Activated naive CD4-positive, alpha-beta T cell (primary cell): ENCODE measurements around the gene GPD2.
"Not testable (repeated sequence)": the region's sequence is repeated elsewhere in the genome, so short reads cannot be mapped to it uniquely, and the experiment has no call there.

ENCODE experiments used
- DNase-seq, 4 experiments: peaks; one replicate each; lab custom pipeline; 2025; lab: John Stamatoyannopoulos, UW

GPD2 gene

DNA sequence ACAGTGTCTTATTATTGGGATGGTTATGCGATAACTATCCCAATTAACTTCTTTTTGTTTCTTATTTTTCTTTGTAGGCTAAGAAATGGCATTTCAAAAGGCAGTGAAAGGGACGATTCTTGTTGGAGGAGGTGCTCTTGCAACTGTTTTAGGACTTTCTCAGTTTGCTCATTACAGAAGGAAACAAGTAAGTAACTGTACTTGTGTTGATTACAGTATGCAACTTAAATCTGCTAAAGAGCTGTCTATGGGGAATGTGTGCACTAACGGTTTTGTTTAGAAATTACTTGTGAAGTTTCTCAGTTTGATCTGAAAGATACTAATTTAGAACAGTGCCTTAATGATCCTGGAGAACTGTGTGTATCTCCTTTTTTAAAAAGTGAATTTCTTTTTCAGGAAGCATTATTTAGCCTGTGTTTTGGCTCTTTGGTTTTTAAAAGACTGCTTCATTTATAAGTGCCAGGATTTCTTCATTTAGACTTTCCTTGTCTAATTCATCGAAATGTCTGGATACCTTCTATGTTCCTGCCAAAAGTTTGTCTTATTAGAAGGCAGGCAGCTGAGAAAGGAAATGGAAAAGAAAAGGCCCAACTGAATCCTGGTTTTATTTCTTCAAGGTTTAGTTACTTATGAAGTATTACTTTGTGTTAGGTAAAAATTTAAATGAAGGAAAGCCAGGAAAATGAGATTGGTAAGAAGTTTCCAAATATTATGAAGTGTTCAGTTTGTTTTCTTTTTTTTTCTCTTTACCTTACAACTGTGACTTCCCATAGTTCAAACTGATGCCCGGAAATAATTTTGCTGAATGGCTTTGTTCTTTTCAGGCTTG, 40.1 kb downstream of the GPD2 start:
- DNase-seq, result no peak

DNA sequence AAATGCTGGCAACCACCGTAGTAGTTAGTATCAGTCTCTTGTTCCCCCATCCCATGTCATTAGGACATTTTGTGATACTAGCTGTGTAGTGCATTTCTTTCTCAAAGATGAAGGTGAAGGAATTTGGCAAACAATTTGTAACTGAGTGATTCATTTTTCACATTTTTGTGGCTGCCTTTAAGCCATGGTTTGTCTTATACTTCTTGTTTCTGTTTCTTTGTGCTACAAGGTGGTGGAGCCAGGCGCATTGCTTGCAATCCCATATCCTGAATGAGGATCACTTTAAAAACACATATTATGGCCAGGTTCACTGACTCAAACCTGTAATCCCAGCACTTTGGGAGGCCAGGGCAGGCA, 40.6 kb downstream of the GPD2 start:
- DNase-seq, result no peak

DNA sequence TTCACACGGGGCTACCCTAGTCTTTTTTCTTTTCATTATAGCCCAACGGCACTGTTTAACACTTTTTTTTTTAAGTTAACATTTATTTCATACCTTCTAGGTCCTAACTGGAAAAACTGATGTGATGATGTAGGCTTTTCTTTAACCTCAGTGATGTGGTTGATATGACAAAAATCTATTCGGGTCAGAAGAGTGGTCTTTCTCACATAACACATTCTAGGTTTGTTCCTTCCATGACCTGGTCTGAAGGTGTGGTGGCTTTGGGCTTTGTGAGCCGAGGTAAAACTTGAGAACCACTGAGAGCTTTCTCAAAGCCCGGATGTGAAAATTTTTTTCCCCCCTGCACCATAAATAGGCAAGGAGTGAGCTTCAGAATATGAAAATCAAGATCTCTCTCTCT, 44.2 kb downstream of the GPD2 start:
- DNase-seq, result no peak

DNA sequence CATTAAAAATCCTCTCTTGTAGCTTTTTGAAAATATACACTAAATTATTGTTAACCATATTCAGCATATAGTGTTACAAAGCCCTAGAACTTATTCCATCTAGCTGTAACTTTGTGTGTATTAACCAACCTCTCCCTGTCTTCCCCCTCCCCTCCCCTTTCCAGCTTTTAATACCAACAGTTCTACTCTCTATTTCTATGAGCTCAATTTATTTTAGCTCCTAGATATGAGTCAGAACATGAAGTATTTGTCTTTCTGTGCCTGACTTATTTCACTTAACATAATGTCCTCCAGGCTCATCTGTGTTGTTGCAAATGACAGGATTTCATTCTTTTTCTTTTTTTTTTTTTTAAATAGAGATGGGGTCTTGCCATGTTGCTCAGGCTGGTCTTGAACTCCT, 45.1 kb downstream of the GPD2 start:
- no peak for DNase-seq

DNA sequence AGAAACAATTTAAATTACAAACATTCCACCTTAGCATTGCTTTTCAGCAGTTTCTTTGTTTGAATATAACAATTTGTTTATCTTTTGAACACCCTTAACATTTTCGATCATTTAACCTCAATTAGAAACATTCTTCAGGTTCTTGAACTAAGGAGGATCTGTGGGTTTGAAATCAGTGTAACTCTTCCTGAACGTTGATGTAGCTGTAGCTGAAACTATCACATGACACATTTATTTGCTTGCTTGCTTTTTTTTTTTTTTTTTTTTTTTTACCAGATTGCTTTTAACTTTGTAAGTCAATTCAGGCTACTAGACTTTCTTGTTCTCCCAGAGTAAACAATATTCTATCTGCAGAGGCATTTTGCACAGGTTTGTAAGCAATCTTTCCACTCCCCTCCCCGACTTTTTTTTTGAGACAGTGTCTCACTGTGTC, 47.6 kb downstream of the GPD2 start:
- no peak for DNase-seq

DNA sequence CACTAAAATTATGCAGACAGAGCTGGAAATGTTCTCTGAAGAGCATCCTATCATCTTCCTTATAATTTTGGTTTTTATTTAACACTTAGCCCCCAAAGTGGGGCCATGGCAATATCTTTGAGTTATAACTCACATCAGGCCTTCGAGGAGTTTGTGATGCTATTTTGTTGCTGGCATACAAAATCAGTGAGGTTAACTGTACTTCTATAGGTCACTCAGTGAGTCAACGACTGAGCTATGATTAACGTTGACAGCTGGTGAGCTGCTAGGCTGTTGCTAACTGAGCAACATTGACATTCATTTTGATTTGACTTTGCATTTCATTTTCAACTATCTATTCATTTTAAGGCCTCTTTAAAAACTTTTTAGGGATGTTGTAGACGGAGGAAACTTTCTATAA, 50.0 kb downstream of the GPD2 start:
- DNase-seq, result no peak

DNA sequence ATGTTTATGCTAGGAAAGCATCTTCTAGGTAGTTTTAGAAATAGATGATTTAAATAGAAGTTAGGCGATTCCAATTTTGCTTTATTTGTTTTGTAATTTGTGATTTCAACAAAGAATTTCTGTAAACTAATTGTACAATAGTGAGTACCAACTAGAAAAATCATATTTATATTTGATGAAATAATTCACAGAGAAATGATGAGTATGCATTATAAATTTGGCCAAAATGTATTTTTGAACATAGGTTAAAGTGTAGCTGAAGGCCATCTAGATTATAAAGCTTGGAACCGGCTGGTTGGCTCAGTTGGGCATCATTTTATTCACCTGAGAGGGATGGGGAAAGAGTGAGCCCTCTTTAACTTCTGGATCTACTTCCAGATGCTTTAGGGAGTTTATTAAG, 50.4 kb downstream of the GPD2 start:
- DNase-seq, result no peak

DNA sequence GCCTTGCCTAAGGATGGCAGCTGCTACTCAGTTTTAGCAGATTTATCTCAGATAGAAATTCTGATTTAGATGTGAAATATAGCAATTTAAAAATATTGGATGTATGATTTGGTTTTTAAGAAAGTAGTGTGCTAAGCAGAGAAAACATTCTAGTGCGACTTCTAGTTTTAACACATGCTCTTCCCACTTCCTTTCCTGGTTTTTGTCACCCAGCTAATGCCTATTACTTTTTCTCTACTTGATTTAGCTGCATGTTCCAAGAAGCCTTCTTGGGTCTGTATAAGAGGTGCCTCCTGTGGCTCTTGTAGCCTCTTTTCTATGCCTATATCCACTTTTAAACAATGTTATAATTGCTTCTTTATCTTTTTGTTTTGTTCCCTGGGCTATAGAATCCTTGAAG, 53.0 kb downstream of the GPD2 start:
- no peak for DNase-seq

DNA sequence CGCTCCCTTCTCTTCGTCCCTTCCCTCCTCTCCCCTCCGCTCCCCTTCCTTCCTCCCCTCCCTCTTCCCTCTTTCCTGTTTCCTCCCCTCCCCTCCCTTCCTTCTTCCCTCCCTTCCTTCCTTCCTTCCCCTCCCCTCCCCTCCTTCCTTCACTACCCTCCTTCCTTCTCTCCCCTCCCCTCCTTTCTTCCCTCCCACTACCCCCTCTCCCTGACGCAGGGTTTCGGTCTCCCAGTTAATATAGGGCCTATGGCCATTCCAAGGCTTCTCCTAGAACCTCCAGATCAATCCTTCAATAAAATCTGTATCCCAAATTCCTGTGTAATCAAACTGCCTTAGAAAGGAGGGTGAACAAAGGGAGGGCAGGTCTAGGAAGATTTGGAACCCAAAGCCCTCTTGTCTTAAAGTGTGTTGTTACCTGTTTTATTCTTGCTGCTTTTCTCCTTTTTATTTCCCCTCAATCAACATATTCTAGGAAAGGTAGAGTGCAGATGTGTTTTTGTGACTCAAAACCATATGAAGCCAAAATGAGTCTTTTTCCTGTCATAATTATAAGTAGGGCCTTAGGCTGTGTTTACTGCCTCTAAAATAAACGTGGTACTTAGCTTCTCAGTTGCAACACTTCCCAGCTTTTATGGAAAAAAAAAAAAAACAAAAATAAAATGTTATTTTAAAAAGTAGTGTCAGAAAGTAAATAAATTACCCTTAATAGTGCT, 53.7 kb downstream of the GPD2 start:
- DNase-seq, result no peak

DNA sequence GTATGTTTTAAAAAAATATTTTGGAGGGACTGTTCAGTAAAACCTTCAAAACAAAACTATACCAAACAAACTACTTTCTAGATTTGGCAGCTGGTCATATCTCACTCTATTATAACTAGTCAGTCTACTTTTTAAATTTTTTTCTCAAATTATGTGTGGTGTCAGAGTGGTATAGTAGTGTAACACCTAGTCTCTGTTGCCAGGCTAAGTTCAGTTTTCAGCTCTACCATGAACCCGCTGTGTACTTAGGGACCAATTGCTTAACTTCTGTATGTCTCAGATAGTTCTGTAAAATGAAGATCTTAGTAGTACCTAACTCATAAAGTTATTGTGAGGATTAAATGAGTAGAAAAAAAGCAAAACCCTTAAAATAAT, 54.3 kb downstream of the GPD2 start:
- DNase-seq, result no peak

DNA sequence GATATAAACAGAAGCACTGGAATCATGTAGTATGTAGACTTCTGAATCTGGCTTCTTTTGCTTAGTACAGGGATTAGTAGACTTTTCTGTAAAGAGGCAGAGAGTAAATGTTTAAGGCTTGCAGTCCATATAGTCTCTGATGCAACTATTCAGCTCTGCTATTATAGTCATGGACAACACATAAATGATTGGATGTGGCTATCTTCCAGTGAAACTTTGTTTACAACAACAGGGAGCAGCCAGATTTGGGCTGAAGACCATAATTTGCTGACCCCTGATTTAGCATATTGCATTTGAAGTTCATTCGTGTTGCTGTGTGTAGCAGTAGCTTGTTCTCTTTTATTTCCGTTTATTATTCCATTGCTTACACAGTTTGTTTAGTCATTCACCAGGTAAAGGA, 55.0 kb downstream of the GPD2 start:
- no peak for DNase-seq

DNA sequence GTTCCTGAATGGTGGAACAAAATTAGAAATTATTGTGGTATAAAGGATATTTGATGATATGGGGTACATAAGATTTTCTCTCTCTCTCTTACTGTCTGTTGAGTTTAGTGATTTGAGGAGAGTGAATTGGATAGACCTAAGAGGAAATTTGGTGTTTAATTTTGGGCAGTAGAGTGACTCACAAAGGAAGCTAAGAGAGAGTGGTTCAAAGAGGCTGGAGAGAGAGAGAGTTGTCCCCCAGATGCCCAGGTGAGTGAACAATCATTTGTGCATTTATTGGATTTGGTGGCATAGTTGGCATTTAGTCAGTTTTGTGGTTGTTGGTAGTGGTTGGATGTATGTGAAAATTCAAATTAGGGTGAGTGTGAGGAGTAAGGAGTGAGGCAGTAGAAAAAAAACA, 56.8 kb downstream of the GPD2 start:
- no peak for DNase-seq

DNA sequence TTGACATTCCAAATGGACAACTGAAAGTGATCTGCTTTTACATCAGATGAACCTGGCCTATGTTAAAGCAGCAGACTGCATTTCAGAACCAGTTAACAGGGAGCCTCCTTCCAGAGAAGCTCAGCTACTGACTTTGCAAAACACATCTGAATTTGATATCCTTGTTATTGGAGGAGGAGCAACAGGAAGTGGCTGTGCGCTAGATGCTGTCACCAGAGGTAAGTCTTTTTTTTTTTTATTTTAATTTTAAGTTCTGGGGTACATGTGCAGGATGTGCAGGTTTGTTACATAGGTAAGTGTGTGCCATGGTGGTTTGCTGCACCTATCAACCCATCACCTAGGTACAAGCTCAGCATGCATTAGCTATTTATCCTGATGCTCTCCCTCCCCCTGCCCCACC, 59.8 kb downstream of the GPD2 start:
- not testable (repeated sequence) for DNase-seq

DNA sequence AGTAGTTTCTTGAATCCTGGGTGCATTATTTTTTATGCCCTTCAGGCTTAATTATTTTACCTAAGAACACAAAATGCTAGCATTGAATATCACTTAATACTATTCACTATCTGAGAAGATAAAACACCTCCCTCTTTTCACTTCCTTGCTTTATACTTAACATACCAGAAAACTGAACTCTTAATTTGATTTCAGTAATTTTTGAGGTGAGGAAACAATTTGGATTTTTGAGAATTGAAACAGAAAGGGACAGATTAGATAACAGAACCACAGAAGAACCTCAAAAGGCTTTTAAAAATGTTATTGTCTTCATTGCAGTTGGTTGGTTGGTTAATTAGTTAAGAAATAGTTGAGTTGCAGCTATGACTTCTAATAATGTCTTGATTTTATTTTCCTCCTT, 69.5 kb downstream of the GPD2 start:
- no peak for DNase-seq

DNA sequence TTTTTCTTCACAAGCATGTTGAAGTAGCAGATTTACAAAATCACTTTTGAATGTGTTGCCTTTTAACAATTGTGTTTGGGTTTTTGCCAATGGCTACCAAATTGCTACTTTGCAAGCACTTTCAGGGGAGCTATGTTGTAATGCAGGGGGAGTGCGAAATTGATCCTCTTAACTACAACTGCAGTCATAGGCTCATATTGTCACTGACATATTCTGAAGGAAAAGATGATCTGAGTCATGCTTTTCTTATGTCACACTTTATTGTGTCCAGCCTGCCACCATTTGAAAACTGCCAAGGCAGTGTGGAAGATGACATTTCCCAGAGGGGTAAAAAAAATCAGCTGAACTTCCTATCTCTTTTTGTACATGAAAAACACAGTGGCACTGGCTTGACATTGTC, 74.9 kb downstream of the GPD2 start:
- DNase-seq, result no peak

DNA sequence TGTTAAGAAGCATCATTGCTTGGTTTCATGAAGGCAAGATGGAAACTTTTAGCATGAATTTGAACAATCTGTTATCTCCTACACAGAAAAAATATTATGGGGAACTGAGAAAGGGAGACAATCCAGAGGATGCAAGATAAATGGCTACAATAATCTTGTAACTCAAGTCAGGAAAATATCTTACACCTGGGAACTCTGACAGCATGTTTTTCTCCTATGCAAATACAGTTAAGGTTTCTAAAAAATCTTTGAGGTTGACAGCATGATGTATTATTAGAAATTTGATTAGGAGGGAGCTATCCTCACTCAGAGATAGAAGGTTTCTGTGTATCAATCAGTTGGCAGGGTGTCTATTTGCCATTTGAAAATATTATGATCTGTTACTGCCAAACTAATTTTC, 75.6 kb downstream of the GPD2 start:
- no peak for DNase-seq

DNA sequence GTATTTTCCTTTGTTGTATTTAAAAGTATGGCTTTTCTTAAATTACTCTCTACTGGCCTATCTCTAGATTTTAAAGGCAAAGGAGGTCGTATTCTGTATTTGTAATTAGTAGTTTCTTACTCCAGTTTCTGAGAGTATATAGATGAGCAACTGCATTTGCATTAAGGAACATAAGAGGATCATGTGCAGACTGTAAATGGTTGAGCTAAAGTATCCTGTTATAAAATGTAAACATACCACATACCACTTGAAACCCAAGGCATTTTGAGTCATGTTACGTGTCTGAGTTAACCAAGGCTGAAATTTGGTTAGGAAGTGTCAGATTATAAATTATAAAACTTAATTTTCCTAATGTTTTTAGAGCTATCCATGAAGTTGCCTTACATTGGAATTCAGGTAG, 76.3 kb downstream of the GPD2 start:
- no peak for DNase-seq

DNA sequence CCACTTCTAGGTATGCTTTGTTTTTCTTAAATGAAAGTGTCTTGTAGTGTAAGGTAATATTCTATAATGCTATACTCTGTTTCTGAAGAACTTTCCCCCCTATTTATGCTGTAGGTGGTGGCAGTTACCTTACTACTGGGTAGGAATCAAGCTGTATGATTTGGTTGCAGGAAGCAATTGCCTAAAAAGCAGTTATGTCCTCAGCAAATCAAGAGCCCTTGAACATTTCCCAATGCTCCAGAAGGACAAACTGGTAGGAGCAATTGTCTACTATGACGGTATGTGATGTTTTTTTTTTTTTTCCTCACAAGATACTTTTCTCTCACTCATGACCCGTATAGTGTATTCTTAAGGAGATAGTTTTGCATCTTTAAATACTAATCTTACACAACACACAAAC, 77.0 kb downstream of the GPD2 start:
- DNase-seq, result no peak

DNA sequence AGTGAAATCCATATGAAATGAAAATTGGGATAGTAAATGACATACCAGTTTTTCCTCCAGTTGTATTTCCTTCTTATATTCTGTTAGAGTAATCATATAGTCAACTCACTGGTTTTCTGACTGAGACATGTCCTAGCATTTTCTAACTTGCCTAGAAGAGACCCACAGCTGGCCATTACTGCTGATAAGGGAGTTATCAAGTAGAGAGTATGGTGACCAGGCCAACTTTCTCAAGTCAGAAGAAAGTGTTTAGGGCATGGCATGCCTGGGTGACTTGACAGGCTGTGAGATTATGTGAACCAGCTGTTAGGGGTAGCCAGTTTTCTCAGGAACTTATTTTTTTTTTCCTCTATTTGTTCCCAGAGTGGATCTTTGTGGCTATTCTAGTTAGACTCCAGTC, 81.2 kb downstream of the GPD2 start:
- DNase-seq, result no peak

DNA sequence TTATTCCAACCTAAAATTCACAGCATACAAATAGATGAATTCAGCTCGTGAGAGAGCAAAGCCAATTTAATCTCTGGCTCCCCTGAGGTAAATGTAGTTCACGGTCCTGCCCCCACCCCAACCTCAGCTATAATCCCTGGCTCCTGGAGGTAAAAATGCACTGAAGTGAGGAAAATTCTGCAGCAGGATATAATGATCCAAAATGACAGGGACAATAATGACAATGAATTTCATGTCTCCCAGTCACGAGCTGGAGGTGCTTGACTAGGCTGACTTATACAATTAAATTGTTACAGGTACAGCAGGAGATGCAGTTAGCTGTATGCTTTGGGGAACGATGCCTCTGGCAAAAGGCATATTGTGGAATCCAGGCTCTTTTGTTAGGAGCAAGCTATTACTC, 82.0 kb downstream of the GPD2 start:
- DNase-seq, result no peak

DNA sequence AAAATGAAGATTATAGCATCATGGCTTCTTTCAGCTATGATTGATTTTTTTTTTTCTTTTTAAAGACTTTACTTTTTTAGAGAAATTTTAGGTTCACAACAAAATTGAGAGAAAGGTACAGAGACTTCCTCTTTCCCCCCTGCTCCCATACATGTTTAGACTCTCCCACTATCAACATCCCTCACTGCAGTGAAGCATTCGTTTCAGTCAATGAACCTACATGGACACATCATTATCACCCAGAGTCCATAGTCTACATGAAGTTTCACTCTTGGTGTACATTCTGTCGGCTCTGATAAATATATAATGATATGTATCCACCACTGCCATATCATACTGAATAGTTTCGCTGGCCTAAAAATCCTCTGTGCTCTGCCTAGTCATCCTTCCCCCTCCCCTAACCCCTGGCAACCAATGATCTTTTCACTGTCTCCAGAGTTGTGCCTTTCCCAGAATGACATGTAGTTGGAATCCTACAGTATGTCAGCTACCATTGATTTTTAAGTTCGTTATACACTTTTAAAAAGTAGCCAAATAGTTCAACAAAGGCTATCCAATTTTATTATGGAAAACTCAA, 86.8 kb downstream of the GPD2 start:
- no peak for DNase-seq

DNA sequence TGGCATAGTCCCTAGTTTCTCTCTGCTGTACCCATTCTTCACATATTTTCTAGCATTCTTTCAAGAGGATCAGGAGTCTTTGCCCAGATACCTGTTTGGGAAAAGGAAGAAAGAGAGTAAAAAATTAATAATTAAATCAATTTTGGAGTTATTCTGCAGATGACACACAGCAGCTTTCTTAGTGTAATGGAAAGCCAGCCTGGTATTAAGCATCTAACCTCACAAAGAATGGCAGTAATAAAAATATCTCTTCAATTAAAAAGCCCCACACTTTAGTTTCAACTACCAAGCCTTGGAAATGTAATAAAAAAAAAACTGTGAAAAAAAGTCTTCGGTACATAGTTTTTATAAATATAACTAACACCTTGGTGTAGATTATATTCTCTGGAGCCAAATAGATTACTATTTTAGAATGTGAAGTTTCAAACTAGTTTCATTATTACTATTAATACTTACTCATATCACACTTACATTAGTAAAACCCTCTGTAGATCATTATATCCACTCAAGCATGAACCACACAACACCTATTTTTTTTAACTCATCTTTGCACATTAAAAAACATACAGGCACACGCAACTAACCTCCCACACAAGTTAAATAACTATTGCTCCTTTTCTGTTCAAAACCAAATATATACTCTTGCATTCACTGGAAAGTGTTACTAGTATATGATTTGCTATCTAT, 90.9 kb downstream of the GPD2 start:
- no peak for DNase-seq

DNA sequence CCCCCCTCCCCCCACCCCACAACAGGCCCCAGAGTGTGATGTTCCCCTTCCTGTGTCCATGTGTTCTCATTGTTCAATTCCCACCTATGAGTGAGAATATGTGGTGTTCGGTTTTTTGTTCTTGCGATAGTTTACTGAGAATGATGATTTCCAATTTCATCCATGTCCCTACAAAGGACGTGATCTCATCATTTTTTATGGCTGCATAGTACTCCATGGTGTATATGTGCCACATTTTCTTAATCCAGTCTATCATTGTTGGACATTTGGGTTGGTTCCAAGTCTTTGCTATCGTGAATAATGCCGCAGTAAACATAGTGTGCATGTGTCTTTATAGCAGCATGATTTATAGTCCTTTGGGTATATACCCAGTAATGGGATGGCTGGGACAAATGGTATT, 92.4 kb downstream of the GPD2 start:
- DNase-seq, result not testable (repeated sequence)
